ENCODE measurements around the gene GON4L.
"Not testable (repeated sequence)": the region's sequence is repeated elsewhere in the genome, so short reads cannot be mapped to it uniquely, and the experiment has no call there.

GON4L gene

DNA sequence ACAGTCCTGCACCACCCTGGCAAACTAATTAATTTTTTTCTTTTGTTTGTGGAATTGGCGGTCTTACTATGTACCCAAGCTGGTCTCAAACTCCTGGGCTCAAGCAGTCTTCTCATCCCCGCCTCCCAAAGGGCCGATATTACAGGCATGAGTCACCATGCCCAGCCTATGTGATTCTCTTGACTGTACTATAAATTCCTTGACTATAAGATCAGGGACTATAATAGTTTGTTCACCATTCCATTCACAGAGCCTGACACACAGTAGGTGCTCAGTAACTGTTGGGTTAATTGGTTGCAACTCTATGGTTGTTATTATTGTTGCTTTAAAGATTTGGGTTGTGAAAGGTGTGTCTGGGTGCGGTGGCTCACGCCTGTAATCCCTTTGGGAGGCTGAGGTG lies 150.9 kb downstream of the GON4L start:
- in situ Hi-C loops (cut with MboI; ENCODE audit: low sequenced_read_pairs), result no loop called here

DNA sequence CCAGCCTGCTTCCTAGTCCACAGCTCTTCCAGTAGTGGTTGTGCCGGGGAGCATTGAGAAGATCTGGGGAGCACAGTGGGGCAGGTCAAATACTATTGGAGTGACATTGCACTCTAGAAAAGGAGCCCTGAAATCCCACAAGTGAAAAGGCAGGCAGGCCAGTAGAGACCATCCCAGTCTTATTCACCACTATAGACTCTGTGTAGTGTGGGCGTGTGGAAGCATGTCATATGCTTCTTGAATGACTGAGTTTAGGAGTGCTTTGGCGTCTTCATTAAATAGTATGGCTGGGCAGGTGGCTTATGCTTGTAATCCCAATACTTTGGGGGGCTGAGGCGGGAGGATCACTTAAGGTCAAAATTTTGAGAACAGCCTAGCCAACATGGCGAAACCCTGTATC lies 152.6 kb downstream of the GON4L start:
- in situ Hi-C loops (cut with MboI; ENCODE audit: low sequenced_read_pairs), result not testable (repeated sequence)

DNA sequence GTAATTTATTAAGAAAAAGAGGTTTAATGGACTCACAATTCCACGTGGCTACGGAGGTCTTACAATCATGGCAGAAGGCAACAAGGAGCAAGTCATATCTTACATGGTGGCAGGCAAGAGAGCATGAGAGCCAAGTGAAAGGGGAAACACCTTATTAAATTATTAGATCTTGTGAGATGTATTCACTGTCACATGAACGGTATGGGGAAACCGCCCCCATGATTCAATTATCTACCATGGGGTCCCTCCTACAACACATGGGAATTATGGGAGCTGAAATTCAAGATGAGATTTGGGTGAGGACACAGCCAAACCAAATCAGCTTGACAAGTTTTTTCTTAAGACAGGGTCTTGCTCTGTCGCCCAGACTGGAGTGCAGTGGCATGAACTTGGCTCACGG lies 153.8 kb downstream of the GON4L start:
- in situ Hi-C loops (cut with MboI; ENCODE audit: low sequenced_read_pairs), result no loop called here

DNA sequence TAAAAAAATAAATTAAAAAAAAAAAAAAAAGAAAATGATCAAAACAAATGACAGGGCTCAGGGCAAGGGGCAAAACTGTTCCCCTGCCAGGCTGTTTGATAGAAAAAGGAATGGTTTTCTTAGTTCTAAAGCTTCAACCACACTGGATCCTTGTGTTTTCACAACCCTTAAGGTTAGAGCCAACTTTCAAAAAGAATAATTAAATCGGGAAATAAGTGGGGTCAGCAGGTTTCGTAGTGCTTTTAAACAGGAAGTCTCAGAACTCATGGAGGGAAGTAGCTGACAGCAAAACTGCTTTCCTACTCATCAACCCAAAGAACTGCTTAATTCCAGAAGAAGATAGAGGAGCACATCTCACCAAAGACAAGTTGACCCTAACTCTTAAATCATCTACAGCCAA lies 155.3 kb downstream of the GON4L start:
- in situ Hi-C loops (cut with MboI; ENCODE audit: low sequenced_read_pairs), result not testable (repeated sequence)

Data from hTERT RPE-1 (cell line).